ENCODE data around the gene KLF18.

DNA sequence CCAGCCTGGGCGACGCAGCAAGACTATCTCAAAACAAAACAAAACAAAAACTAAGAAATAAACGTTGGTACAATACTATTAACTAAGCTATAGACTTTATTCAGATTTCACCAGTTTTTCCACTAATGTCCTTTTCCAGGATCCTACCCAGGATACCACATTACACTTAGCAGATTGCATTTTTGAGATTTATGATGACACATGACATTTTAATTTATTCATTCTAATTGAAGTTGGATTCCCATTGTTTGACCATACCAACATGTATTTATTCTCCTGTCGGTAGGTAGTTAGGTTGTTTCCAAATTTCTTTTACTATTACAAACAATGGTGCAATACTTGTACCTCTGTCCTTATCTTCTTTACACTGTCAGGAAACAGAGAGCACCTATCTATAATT is 29.6 kb downstream of the KLF18 start:
- TF ChIP-seq CTCF (conservative IDR thresholded peaks at IDR 0.05 in 1 of 2, IDR thresholded peaks at IDR 0.05 in 1 of 2; ENCODE audit: extremely low read depth in 1 of 2, insufficient read depth in 1 of 2, low read depth in 1 of 2, low read length in 2 of 2) (no peak), EZH2 (IDR thresholded peaks at IDR 0.05; ENCODE audit: borderline replicate concordance, low read length) (no peak)

All from mammary epithelial cell (primary cell).